ENCODE measurements around the gene SEC14L2.

Gene SEC14L2

DNA sequence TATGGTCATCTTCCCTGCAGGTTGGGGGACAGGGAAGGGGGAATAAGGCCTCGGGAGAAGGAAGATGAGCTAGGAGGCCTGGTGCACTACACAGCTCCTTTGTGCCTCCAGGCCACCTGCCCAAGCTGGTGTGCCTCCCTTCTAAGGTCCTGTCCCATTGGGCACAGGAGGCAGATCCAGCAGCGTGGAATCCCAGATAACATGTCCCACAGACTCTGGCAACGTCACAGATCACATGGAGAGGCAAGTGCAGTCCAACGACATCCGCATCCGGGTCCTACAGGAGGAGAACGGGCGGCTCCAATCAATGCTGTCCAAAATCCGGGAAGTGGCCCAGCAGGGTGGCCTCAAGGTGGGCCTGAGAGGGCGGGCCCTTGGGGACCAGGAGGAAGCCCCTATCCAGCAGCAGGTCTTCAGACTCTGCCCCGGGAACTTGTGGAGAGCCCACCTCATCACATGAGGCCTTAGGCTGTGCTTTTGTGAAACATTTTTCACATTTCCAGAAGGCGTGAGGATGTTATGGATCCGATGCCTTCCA, 21.4 kb upstream of the SEC14L2 start (continued):
- no peak for TF ChIP-seq ZBTB26 (tag by site-specific recombination; optimal IDR thresholded peaks at IDR 0.05)
- TF ChIP-seq YY2 (tag by site-specific recombination; IDR thresholded peaks at IDR 0.05) = no peak
- TF ChIP-seq PATZ1 (tag by site-specific recombination; IDR thresholded peaks at IDR 0.05) = no peak
- TF ChIP-seq ZNF10 (tag by site-specific recombination; IDR thresholded peaks at IDR 0.05) = no peak

DNA sequence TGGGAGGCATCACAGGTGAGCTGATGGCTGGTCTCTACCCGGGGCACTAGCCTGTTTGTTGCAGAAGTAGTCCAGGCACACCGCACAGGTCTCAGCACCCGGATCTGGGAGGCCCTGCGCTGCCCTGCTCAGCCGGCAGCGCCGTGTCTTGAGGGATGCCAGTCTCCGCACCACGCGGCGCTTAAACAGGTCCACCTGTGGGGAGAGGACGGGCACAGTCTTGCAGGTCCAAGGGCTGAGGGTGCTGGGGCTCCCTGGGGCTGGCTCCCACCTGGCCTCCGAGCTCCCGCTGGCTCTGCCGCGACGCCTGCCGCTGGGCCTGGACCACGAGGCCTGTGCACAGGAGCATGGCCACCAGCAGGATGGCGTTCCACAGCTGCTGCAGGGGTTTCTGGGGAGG, 16.8 kb upstream of the SEC14L2 start:
- ChIA-PET POLR2A (interaction anchor here (1.3 kb wide), 1 partner anchor 10 kb away, joined by 3 read pairs; no protein-coding TSS in a partner anchor), CTCF (interaction anchor here (0.7 kb wide), 1 partner anchor 33 kb away, joined by 3 read pairs; no protein-coding TSS in a partner anchor)
- Histone ChIP-seq H3K4me1 (ENCODE audit: control insufficient read depth, insufficient read depth, low read length) (no peaks in the 10 kb centered on the region), H3K9me3 (ENCODE audit: control insufficient read depth, insufficient read depth, low read depth, low read length) (no peaks in the 10 kb centered on the region), H3K36me3 (ENCODE audit: control insufficient read depth in 2 of 2, insufficient read depth in 1 of 2, low read length in 2 of 2) (peaks cover 0 to 84% of the 10 kb centered on the region in 2 experiments; a peak in 2 of 3 replicates), H3K4me3 (ENCODE audit: low read depth, low read length) (no peak overlapping the region), H3K27ac (ENCODE audit: extremely low read depth, low read depth, low read length) (no peak overlapping the region)
- TF ChIP-seq ZNF521 (tag by site-specific recombination; IDR thresholded peaks at IDR 0.05) = no peak
- TF ChIP-seq GLIS1 (tag by site-specific recombination; IDR thresholded peaks at IDR 0.05) = no peak
- no peak for TF ChIP-seq ZNF148 (tag by site-specific recombination; IDR thresholded peaks at IDR 0.05; ENCODE audit: borderline replicate concordance)
- no peak for TF ChIP-seq ZNF830 (tag by site-specific recombination; IDR thresholded peaks at IDR 0.05; ENCODE audit: low read depth)

GRCh38 chr22:30381264-30381663, 15.6 kb upstream of the SEC14L2 start:
- Histone ChIP-seq H3K27ac (ENCODE audit: extremely low read depth, low read depth, low read length) (no peak overlapping the region), H3K4me3 (ENCODE audit: low read depth, low read length) (no peak overlapping the region), H3K9me3 (ENCODE audit: control insufficient read depth, insufficient read depth, low read depth, low read length) (no peaks in the 10 kb centered on the region), H3K36me3 (ENCODE audit: control insufficient read depth in 2 of 2, insufficient read depth in 1 of 2, low read length in 2 of 2) (peaks cover 0 to 81% of the 10 kb centered on the region in 2 experiments; a peak in 2 of 3 replicates), H3K4me1 (ENCODE audit: control insufficient read depth, insufficient read depth, low read length) (peaks cover 2% of the 10 kb centered on the region; the same call in 1 of the 2 replicates)
- ChIA-PET POLR2A (interaction anchor here (1.3 to 2.1 kb wide), 2 partner anchors 24 to 54 kb away, joined by 4 to 6 read pairs; partner anchors contain the start of genes CCDC157, SF3A1 and TBC1D10A), CTCF (interaction anchor here (0.9 kb wide), 1 partner anchor 93 kb away, joined by 3 read pairs; no protein-coding TSS in a partner anchor)
- no peak for TF ChIP-seq ZFP69B (tag by site-specific recombination; IDR thresholded peaks at IDR 0.05)
- no peak for TF ChIP-seq ZNF837 (tag by site-specific recombination; IDR thresholded peaks at IDR 0.05)
- no peak for TF ChIP-seq ZNF140 (tag by site-specific recombination; IDR thresholded peaks at IDR 0.05)
- TF ChIP-seq EGR2 (tag by site-specific recombination; IDR thresholded peaks at IDR 0.05; ENCODE audit: low read depth) = no peak
- TF ChIP-seq PRDM1 (tag by site-specific recombination; IDR thresholded peaks at IDR 0.05) = no peak
- TF ChIP-seq SCRT1 (tag by site-specific recombination; IDR thresholded peaks at IDR 0.05; ENCODE audit: borderline replicate concordance) = no peak
- no peak for TF ChIP-seq ZNF701 (tag by site-specific recombination; IDR thresholded peaks at IDR 0.05)

All from HEK293 (cell line).